Esophagus muscularis mucosa (tissue), 3 donors: ENCODE measurements around the gene ADK.

ENCODE experiments used
- POLR2A ChIP-seq: fragments of 450-650 bp; IDR thresholded peaks from one replicate; pipeline ENCODE4 v1.6.1; 2017; ENCODE audit warnings: antibody characterized with exemption, moderate library complexity, mild to moderate bottlenecking, low read depth
- POLR2AphosphoS5 ChIP-seq, 2 donors: sonication (generic); formaldehyde crosslinking; IDR thresholded peaks; one replicate each; pipeline ENCODE4 v1.6.1; 2017; ENCODE audit warnings: antibody characterized with exemption in 2 of 2
- TF ChIP-seq, protein P1 (sequence below), 3 experiments: fragments of 200-600 bp in 2 of 3; fragments of 450-650 bp in 1 of 3; sonication (generic) in 2 of 3; IDR thresholded peaks; one replicate each; pipeline ENCODE4 v1.5.1; 2017 to 2019; ENCODE audit warnings: antibody characterized with exemption in 3 of 3, mild to moderate bottlenecking in 2 of 3, moderate library complexity in 1 of 3

GRCh38 chr10:74675484-74675883, 524.5 kb downstream of the ADK start:
- TF ChIP-seq, protein P1, sequence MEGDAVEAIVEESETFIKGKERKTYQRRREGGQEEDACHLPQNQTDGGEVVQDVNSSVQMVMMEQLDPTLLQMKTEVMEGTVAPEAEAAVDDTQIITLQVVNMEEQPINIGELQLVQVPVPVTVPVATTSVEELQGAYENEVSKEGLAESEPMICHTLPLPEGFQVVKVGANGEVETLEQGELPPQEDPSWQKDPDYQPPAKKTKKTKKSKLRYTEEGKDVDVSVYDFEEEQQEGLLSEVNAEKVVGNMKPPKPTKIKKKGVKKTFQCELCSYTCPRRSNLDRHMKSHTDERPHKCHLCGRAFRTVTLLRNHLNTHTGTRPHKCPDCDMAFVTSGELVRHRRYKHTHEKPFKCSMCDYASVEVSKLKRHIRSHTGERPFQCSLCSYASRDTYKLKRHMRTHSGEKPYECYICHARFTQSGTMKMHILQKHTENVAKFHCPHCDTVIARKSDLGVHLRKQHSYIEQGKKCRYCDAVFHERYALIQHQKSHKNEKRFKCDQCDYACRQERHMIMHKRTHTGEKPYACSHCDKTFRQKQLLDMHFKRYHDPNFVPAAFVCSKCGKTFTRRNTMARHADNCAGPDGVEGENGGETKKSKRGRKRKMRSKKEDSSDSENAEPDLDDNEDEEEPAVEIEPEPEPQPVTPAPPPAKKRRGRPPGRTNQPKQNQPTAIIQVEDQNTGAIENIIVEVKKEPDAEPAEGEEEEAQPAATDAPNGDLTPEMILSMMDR (IDR thresholded peaks at IDR 0.05): no peak
- TF ChIP-seq POLR2AphosphoS5 (IDR thresholded peaks at IDR 0.05) (no peak), POLR2A (no peak)
